Dedifferentiated amniotic fluid mesenchymal stem cell (primary cell): ENCODE results near the gene ZFP30.
"Not testable (repeated sequence)": the region's sequence is repeated elsewhere in the genome, so short reads cannot be mapped to it uniquely, and the experiment has no call there.

Experiments used
- DNase-seq: peaks from one replicate; pipeline ENCODE4 v3.0.0-alpha.2; 2016; ENCODE audit errors: extremely low spot score

The ZFP30 gene

GRCh38 chr19:37655301-37655688, at the start of gene ZFP30:
Gene ZFP30 (minus strand): TSS chr19:37655465. CDS start chr19:37647822, 7,643 bp downstream.
- DNase-seq = peak; percentile 71

- DNase-seq = no peak
Observed at GRCh38 chr19:37699057-37699456, 43.8 kb upstream of the ZFP30 start.

- no peak for DNase-seq
Observed at GRCh38 chr19:37698216-37698615, 43.0 kb upstream of the ZFP30 start.

GRCh38 chr19:37695144-37695899, 40.1 kb upstream of the ZFP30 start:
- DNase-seq = no peak

DNA sequence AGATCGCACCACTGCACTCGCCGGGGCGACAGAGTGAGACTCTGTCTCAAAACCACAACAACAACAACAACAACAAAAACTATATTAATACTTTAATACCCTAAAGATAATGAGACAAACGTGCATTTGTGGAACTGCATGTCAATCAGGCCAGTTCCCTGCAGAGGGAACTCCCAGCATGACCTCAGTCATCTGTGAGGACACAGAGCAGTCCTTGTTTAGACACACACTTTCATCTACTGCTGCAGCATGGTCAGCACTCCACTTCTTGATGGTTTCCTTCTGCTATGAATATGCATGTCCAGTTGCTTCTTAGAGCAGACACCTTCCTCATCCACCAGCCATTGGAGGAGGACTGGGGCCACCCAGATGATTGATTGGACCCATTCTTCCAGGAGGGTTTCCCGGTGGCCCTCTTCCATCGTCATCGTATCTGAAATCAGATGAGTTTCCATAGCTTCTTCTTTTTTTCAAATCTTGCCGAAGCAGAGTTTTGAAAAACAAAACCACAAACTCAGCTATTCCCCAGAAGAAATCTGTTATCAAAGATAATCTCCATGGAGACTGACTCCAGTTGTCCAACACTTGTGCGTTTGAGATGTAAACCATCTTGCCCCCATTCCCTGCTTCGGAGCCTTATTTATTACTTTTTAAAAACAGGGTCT, 37.8 kb upstream of the ZFP30 start:
- no peak for DNase-seq

DNA sequence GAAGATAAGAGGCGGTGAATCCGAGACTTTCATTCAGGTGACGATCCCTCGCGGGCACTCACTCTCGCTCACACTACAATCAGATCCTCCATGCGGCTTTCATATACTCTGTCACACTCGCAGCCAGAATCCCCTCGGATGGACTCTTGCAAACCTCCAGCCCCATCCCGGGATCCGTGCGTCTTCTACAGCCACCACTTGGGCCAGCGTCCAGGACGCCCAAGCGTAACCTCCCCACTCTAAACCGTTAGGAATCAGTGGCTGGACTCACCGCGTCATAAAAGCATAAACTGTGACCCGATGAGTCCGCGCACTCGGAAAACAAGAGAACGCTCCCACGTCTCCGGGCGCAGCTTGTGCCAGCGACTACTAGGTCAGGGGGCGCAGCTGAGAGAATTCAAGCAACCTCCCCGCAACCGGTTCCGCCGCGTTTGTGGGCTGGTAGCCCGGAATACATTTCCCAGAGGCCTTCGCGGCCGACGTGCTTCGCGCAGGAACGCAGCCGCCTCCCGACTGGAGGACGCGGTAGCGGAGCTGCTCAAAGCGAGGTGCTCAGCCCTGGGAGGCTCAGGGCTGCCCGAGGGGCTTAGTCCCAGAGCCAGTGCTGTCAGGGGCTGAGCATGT, 36.7 kb upstream of the ZFP30 start:
- peak; percentile 54 for DNase-seq

DNA sequence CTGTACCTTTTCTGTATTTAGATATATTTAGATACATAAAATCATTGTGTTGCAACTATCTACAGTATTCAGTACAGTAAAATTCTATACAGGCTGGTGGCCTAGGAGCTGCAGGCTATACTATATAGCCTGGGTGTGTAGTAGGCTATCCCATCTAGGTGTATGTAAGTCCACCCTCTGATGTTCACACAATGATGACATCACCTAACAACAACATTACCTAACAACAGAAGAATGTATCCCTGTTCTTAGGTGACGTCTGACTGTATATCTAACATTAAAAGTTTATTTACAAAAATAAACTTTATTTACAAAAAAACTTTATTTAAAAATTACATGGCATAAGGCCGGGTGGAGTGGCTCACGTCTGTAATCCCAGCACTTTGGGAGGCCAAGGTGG, 28.3 kb upstream of the ZFP30 start:
- DNase-seq = no peak

GRCh38 chr19:37669450-37669914, 14.2 kb upstream of the ZFP30 start:
- DNase-seq = no peak

DNA sequence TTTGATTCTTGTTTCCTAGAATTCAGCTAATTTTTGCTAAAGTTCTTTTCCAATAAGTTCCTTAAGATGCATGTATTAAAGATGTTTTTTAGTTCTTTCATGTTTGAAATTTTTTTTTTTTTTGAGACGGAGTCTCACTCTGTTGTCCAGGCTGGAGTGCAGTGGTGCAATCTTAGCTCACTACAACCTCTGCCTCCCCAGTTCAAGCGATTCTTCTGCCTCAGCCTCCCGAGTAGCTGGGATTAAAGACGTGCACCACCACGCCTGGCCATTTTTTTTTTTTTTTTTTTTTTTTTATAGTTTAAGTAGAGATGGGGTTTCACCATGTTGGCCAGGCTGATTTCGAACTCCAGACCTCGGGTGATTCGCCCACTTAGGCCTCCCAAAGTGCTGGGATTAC, 1.9 kb upstream of the ZFP30 start:
- DNase-seq = not testable (repeated sequence)

DNA sequence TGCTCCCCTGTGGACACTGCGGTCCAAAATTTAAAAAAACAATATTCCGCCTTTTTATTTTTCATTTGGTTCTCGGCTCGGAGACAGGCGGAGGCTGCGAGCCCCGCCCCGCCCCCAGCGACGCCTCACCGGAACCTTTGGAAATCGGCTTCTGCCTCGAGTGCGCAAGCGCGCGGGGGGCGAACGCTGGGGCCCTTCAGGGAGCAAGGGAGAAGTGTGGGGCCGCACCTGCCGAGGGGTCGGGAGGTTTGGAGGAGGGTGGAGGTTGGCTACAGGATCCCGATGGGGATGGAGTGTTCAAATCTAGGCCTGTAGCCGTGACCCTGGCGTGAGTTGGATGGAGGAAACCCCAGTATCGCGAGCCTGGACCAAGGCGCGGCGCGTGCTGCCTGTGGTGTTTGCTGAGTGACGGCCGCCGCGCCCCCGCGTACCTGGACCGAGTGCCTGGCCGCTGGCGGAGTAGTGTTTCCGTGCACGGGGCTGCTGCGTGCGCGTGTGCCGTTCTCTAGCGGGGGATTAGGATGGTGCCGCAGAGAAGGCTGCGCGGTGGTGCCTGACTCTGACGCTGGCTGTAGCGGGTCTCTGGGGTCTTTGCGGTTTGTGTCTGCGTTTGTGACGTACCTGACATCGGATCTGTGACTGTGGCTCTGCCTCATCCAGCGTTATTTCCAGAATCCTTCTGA, 565 bp upstream of the ZFP30 start:
- DNase-seq = peak; percentile 44

DNA sequence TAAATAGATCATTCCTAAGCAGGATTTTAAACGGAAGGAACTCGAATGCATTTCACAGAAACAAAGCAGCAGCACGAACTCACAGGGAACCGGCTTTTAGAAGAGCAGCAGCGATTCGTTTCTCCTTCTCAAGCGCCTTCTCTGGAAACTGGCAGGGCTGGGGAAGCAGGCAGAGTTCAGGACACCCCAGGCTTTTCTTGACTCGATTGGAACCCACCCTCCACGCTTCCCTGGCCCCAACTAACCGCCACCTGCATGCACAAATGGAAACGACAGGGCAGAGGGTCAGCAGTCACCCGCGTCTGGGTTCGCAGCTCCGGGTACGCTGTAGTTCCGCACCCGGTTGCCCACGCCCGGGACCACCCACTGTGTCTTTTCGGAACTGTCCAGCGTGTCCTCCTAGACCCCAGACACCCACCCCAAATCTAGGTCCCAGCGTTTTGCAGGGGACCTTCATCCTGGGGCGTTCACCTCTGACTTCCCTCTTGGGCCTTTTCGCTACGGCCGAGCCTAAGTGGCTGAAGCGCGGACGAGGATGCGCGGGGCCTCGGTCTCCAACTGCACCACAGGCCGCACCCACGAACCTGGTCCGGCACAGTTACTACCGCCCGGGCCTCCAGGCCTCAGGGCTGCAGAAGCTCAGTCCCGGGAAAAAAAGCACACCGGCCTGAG, 500 bp downstream of the ZFP30 start:
- DNase-seq = peak; percentile 17

DNA sequence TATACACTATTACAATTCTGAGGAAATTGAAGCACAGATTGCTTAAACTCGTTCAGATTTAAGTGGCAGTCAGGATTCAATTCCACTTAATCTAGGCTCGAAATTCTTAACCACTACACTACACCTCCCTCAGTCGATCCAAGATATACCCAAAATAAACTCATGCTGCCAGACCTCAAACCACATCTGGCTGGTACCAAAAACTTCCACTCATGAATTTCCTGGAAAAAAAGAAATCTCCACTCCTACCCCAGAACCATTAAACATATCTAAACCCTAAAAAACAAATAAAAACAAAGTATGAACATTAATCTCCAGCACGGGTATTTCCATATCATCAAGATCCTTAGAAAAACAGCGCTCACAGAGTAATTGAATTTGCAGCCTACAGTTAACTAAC, 1.1 kb downstream of the ZFP30 start:
- DNase-seq = no peak

GRCh38 chr19:37635076-37636056, 19.9 kb downstream of the ZFP30 start:
- DNase-seq = no peak

DNA sequence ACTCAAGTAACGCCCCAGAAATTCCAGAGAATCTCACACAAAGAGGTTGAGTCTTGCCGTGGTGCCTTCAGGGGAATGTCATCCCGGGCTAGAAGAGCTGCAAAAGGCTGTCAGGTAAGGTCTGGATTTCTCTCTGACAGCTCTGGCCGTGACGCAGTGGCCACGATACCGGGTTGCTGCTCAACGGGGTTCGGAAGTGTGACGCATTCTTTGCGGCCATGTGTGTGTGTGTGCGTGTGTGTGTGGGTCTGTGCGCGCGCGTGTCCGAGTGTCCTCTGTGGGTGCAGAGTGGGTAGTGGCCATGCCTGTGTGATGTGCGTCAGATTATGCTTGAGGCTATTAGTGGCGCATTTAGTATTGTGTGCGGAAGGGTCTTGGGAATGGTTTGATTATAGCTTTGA, 60.3 kb downstream of the ZFP30 start:
- peak; percentile 57 for DNase-seq

GRCh38 chr19:37594304-37594981, 60.8 kb downstream of the ZFP30 start, which contains the start of the genes ZNF540 and ZNF571:
Gene ZNF540 (plus strand): TSS chr19:37594876. CDS start chr19:37598448, 3,572 bp downstream.
Gene ZNF571 (minus strand): TSS chr19:37594792. CDS start chr19:37586676, 8,116 bp downstream.
- DNase-seq = peak; percentile 96

GRCh38 chr19:37593996-37594303, 61.3 kb downstream of the ZFP30 start:
- DNase-seq = no peak

GRCh38 chr19:37583340-37583739, 71.9 kb downstream of the ZFP30 start:
- no peak for DNase-seq

- DNase-seq = no peak
Observed at GRCh38 chr19:37572203-37572602, 83.1 kb downstream of the ZFP30 start.

DNA sequence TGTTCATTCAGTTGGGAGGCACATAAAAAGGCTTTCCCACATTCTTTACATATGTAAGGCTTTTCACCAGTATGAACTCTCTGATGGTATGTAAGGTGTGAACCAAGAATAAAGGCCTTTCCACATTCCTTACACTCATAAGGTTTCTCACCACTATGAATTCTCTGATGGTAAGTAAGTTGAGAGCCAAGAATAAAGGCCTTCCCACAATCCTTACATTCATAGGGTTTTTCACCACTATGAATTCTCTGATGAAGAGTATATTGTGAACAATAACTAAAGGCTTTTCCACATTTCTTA, 89.9 kb downstream of the ZFP30 start:
- DNase-seq = no peak
